A549 (cell line): ENCODE results near the gene PLA2G5.

Source experiments
- CBX8 ChIP-seq: fragments of 200-600 bp; sonication (generic); IDR thresholded peaks from 2 replicates; pipeline ENCODE4 v1.6.1; 2016
- CTCF ChIP-seq: fragments of >200 bp; sonication (Bioruptor Twin); formaldehyde crosslinking; IDR thresholded peaks from 3 replicates; pipeline ENCODE4 v1.5.1; 2016
- ELK1 ChIP-seq: fragments of 150-350 bp; IDR thresholded peaks from 2 replicates; pipeline ENCODE4 v1.6.1; 2014; ENCODE audit warnings: low read depth, mild to moderate bottlenecking, low read length
- HDAC2 ChIP-seq: fragments of 200-600 bp; sonication (generic); IDR thresholded peaks from 2 replicates; pipeline ENCODE4 v1.6.1; 2016
- JUNB ChIP-seq: fragments of >200 bp; sonication (Bioruptor Twin); formaldehyde crosslinking; IDR thresholded peaks from 2 replicates; pipeline ENCODE4 v1.6.1; 2016
- MAX ChIP-seq: IDR thresholded peaks from 2 replicates; pipeline ENCODE4 v1.6.1; 2012
- MAZ ChIP-seq: fragments of 150-350 bp; IDR thresholded peaks from 2 replicates; pipeline ENCODE4 v1.6.1; 2014; ENCODE audit warnings: antibody characterized with exemption, low read depth, low read length, borderline replicate concordance
- PHF8 ChIP-seq: fragments of 200-600 bp; sonication (generic); IDR thresholded peaks from 2 replicates; pipeline ENCODE4 v1.6.1; 2016; ENCODE audit warnings: low read depth, mild to moderate bottlenecking, antibody characterized with exemption, moderate library complexity, borderline replicate concordance
- POLR2A ChIP-seq: IDR thresholded peaks from 2 replicates; pipeline ENCODE4 v1.6.1; 2012; ENCODE audit warnings: mild to moderate bottlenecking, low read length
- RAD21 ChIP-seq, 2 experiments: fragments of >200 bp in 1 of 2; sonication (Bioruptor Twin) in 1 of 2; formaldehyde crosslinking in 1 of 2; IDR thresholded peaks in 1 of 2; conservative IDR thresholded peaks in 1 of 2; 2 replicates in 1 of 2; 3 replicates in 1 of 2; pipeline ENCODE4 v1.6.1; 2012 to 2018; ENCODE audit warnings: inconsistent platforms in 1 of 2
- SMC3 ChIP-seq: fragments of >200 bp; sonication (Bioruptor Twin); formaldehyde crosslinking; IDR thresholded peaks from 3 replicates; pipeline ENCODE4 v1.6.1; 2018; ENCODE audit warnings: inconsistent platforms
- USF2 ChIP-seq: fragments of 450-650 bp; IDR thresholded peaks from 2 replicates; pipeline ENCODE4 v1.6.1; 2014; ENCODE audit warnings: antibody characterized with exemption

GRCh38 chr1:20138346-20138745 lies 68.4 kb downstream of the PLA2G5 start:
- TF ChIP-seq MAZ (no peak), HDAC2 (no peak), USF2 (no peak), RAD21 (conservative IDR thresholded peaks at IDR 0.05 in 1 of 2, IDR thresholded peaks at IDR 0.05 in 1 of 2) (no peak), MAX (no peak), CTCF (no peak), CBX8 (no peak), ELK1 (no peak), POLR2A (no peak), PHF8 (no peak), JUNB (no peak), SMC3 (no peak)
